Loucy (cell line): ENCODE results near the gene ASTN2.

Experiments used
- CTCF ChIP-seq: fragments of 200-600 bp; sonication (generic); conservative IDR thresholded peaks from 2 replicates; pipeline ENCODE4 v1.5.1; 2014; ENCODE audit warnings: mild to moderate bottlenecking, antibody characterized with exemption, low read length
- EZH2phosphoT487 ChIP-seq: fragments of 200-600 bp; IDR thresholded peaks from 2 replicates; pipeline ENCODE4 v1.6.1; 2018; ENCODE audit warnings: antibody characterized with exemption, mild to moderate bottlenecking, moderate library complexity, borderline replicate concordance

GRCh38 chr9:116626762-116627161, 788.1 kb downstream of the ASTN2 start:
- TF ChIP-seq CTCF: no peak
- no peak for TF ChIP-seq EZH2phosphoT487
